Measurements from ENCODE around the gene OTUD1. TPM values are rescaled to one million over a fixed set of nuclear protein-coding genes. Genes with fewer than 3 reads are reported as not detected.
A peak's percentile ranks its signal among the peaks of the same experiment; 100 is the strongest.

Gene OTUD1
- total and polyA plus RNA-seq, 4 donors, result 8.0 to 23.5 (median 15.1) TPM

DNA sequence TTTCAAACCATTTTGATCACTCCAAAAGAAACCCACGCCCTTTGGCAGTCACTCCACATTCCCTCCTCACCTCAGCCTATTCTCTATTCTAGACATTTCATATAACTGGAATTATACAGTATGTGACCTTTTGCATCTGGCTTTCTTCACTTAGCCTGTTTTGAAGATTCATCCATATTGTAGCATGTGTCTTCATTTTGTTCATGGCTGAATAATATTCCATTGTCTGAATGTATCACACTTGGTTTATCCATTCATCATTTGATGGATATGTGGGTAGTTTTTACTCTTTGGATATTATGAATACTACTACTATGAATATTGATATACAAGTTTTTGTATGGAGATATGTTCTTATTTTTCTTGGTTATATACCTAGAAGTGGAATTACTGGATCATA, 3.5 kb upstream of the OTUD1 start:
- no peak for ATAC-seq (ENCODE audit: low FRiP score)
- H3K36me3 ChIP-seq (ENCODE audit: control insufficient read depth in 1 of 2, insufficient read depth in 2 of 2, low read length in 1 of 2), result no peaks in the 10 kb centered on the region
- H3K27me3 ChIP-seq (ENCODE audit: control insufficient read depth in 1 of 2, insufficient read depth in 2 of 2, low read length in 1 of 2), result no peaks in the 10 kb centered on the region
- intact Hi-C loops (cut with DNase I), result no loop called here
- no peak for DNase-seq
- 94 to 95% methylated on average over 1 of the region's 1 CpG for WGBS, 2 donors
- H3K4me1 ChIP-seq (ENCODE audit: control insufficient read depth in 1 of 2, insufficient read depth in 2 of 2, low read length in 2 of 2), result no peaks in the 10 kb centered on the region
- H3K9me3 ChIP-seq (ENCODE audit: control insufficient read depth, low read length), result no peaks in the 10 kb centered on the region
- no peak overlapping the region for H3K4me3 ChIP-seq (ENCODE audit: low read length in 2 of 2)
- H3K27ac ChIP-seq (ENCODE audit: low read depth in 1 of 2, low read length in 2 of 2), result no peak overlapping the region

DNA sequence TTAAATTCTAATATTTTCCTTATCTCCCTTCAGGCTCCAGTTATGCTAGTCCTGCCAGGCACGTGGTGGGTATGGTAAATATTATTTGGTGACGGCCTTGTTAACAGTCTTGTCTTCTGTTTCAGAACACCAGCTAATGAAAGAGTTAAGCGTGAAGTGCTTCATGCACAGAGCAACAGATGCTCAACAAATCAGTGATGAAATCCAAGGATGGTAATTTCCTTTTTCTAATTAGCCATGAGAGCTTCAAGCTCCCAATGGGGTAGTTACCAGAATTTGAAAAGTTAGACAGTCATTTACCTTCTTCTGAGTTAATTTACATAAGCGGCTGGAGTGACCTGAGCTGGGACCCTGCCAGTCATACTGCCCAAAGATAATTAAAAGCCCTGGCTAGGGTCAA, 1.9 kb upstream of the OTUD1 start:
- no peaks in the 10 kb centered on the region for H3K36me3 ChIP-seq (ENCODE audit: control insufficient read depth in 1 of 2, insufficient read depth in 2 of 2, low read length in 1 of 2)
- intact Hi-C loops (cut with DNase I), result no loop called here
- H3K4me1 ChIP-seq (ENCODE audit: control insufficient read depth in 1 of 2, insufficient read depth in 2 of 2, low read length in 2 of 2), result no peaks in the 10 kb centered on the region
- WGBS, 2 donors, result 59 to 64% methylated on average over 4 of the region's 4 CpGs
- no peak overlapping the region for H3K27ac ChIP-seq (ENCODE audit: low read depth in 1 of 2, low read length in 2 of 2)
- no peaks in the 10 kb centered on the region for H3K9me3 ChIP-seq (ENCODE audit: control insufficient read depth, low read length)
- ATAC-seq (ENCODE audit: low FRiP score) (no peak), DNase-seq (no peak)
- no peak overlapping the region for H3K4me3 ChIP-seq (ENCODE audit: low read length in 2 of 2)
- H3K27me3 ChIP-seq (ENCODE audit: control insufficient read depth in 1 of 2, insufficient read depth in 2 of 2, low read length in 1 of 2), result no peaks in the 10 kb centered on the region

DNA sequence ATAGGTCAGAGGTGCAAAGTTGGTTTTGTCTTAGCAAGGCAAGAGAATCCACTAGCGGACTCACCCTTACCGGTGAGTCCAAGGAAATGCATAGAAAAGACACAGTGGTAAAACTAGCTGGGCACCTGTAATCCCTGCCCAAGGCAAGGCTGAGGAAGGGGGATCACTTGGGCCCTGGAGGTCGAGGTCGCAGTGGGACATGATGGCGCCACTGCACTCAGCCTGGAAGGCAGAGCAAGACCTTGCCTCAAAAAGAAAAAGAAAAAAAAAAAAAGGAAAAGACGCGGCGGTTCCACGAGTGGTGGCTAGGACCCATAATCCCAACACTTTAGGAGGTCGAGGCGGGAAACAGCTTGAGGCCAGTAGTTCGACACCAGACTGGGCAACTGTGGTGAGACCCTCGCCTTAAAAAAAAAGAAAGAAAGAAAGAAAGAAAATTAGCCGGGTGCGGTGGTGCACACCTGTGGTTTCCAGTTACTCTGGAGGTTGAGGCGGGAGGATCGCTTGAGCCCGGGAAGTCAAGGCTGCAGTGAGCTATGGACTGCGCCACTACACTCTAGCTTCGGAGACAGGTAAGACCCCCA, 820 bp upstream of the OTUD1 start:
- 97% methylated on average over 20 of the region's 20 CpGs for WGBS, 2 donors
- no peaks in the 10 kb centered on the region for H3K27me3 ChIP-seq (ENCODE audit: control insufficient read depth in 1 of 2, insufficient read depth in 2 of 2, low read length in 1 of 2)
- intact Hi-C loops (cut with DNase I), result no loop called here
- H3K4me3 ChIP-seq (ENCODE audit: low read length in 2 of 2), result no peak overlapping the region
- H3K4me1 ChIP-seq (ENCODE audit: control insufficient read depth in 1 of 2, insufficient read depth in 2 of 2, low read length in 2 of 2), result peaks cover 0 to 3% of the 10 kb centered on the region in 2 donors
- H3K27ac ChIP-seq (ENCODE audit: low read depth in 1 of 2, low read length in 2 of 2), result peak overlapping the region in 1 of 2 donors; percentile 67
- no peaks in the 10 kb centered on the region for H3K9me3 ChIP-seq (ENCODE audit: control insufficient read depth, low read length)
- DNase-seq, result no peak
- no peak for ATAC-seq (ENCODE audit: low FRiP score)
- H3K36me3 ChIP-seq (ENCODE audit: control insufficient read depth in 1 of 2, insufficient read depth in 2 of 2, low read length in 1 of 2), result no peaks in the 10 kb centered on the region

GRCh38 chr10:23439452-23439960, 631 bp downstream of the OTUD1 start:
- Histone ChIP-seq H3K4me1 (ENCODE audit: control insufficient read depth in 1 of 2, insufficient read depth in 2 of 2, low read length in 2 of 2) (peaks cover 0 to 3% of the 10 kb centered on the region in 2 donors), H3K36me3 (ENCODE audit: control insufficient read depth in 1 of 2, insufficient read depth in 2 of 2, low read length in 1 of 2) (no peaks in the 10 kb centered on the region), H3K27ac (ENCODE audit: low read depth in 1 of 2, low read length in 2 of 2) (peak overlapping the region; percentile 72 to 79), H3K27me3 (ENCODE audit: control insufficient read depth in 1 of 2, insufficient read depth in 2 of 2, low read length in 1 of 2) (no peaks in the 10 kb centered on the region), H3K4me3 (ENCODE audit: low read length in 2 of 2) (peak overlapping the region; percentile 97 to 99), H3K9me3 (ENCODE audit: control insufficient read depth, low read length) (no peaks in the 10 kb centered on the region)
- DNase-seq (no peak), ATAC-seq (ENCODE audit: low FRiP score) (no peak)
- intact Hi-C loops (cut with DNase I), result no loop called here
- WGBS, 2 donors, result 0 to 1% methylated on average over 23 to 80 of the region's 80 CpGs

DNA sequence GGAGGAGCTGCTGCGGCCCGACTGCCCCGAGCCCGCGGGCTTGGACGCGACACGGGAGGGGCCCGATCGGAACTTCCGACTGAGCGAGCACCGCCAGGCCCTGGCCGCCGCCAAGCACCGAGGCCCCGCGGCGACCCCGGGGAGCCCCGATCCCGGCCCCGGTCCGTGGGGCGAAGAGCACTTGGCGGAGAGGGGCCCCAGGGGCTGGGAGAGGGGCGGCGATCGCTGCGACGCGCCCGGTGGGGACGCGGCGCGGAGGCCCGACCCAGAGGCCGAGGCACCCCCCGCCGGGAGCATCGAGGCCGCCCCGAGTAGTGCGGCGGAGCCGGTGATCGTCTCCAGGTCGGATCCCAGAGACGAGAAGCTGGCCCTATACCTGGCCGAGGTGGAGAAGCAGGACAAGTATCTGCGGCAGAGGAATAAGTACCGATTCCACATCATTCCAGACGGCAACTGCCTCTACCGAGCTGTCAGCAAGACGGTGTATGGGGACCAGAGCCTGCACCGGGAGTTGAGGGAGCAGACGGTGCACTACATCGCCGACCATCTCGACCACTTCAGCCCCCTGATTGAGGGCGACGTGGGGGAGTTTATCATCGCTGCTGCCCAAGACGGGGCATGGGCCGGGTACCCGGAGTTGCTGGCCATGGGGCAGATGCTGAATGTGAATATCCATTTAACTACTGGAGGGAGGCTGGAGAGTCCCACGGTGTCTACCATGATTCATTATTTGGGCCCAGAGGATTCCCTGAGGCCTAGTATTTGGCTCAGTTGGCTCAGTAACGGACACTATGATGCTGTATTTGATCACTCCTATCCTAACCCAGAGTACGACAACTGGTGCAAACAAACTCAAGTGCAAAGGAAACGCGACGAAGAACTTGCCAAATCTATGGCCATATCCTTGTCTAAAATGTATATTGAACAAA, 1.4 kb downstream of the OTUD1 start:
- no peaks in the 10 kb centered on the region for H3K36me3 ChIP-seq (ENCODE audit: control insufficient read depth in 1 of 2, insufficient read depth in 2 of 2, low read length in 1 of 2)
- intact Hi-C loops (cut with DNase I), result no loop called here
- DNase-seq (peak; percentile 67 to 78), ATAC-seq (ENCODE audit: low FRiP score) (no peak)
- peak overlapping the region; percentile 39 to 79 for H3K27ac ChIP-seq (ENCODE audit: low read depth in 1 of 2, low read length in 2 of 2)
- peak overlapping the region; percentile 97 to 99 for H3K4me3 ChIP-seq (ENCODE audit: low read length in 2 of 2)
- H3K4me1 ChIP-seq (ENCODE audit: control insufficient read depth in 1 of 2, insufficient read depth in 2 of 2, low read length in 2 of 2), result peaks cover 0 to 3% of the 10 kb centered on the region in 2 donors
- WGBS, 2 donors, result 2 to 3% methylated on average over 44 to 73 of the region's 73 CpGs
- no peaks in the 10 kb centered on the region for H3K27me3 ChIP-seq (ENCODE audit: control insufficient read depth in 1 of 2, insufficient read depth in 2 of 2, low read length in 1 of 2)
- no peaks in the 10 kb centered on the region for H3K9me3 ChIP-seq (ENCODE audit: control insufficient read depth, low read length)

DNA sequence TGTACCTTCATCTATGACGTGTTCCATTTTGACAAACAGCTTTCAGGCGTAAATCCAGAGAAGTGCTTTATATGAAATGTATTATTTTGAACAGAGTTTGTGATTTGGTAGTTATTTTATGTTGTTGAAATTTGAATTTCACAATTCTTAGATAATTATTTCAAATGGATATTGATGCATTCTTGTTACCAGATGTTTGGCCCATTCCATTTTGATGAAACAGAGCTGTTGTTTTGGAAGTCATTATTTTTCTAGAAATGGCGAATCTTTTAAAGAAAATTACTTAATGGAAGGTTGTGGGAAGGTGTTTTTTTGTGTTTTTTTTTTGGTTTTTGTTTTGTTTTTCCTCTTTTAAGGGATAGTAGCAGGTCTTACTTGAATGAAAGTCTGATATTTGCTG, 2.4 kb downstream of the OTUD1 start:
- intact Hi-C loops (cut with DNase I), result no loop called here
- WGBS, 2 donors, result 75 to 77% methylated on average over 3 of the region's 3 CpGs
- Histone ChIP-seq H3K4me1 (ENCODE audit: control insufficient read depth in 1 of 2, insufficient read depth in 2 of 2, low read length in 2 of 2) (peaks cover 0 to 3% of the 10 kb centered on the region in 2 donors), H3K27ac (ENCODE audit: low read depth in 1 of 2, low read length in 2 of 2) (no peak overlapping the region), H3K27me3 (ENCODE audit: control insufficient read depth in 1 of 2, insufficient read depth in 2 of 2, low read length in 1 of 2) (no peaks in the 10 kb centered on the region), H3K4me3 (ENCODE audit: low read length in 2 of 2) (peak overlapping the region; percentile 97 to 99), H3K9me3 (ENCODE audit: control insufficient read depth, low read length) (no peaks in the 10 kb centered on the region), H3K36me3 (ENCODE audit: control insufficient read depth in 1 of 2, insufficient read depth in 2 of 2, low read length in 1 of 2) (no peaks in the 10 kb centered on the region)
- DNase-seq (no peak), ATAC-seq (ENCODE audit: low FRiP score) (no peak)

GRCh38 chr10:23442936-23443335, 4.1 kb downstream of the OTUD1 start:
- Histone ChIP-seq H3K4me1 (ENCODE audit: control insufficient read depth in 1 of 2, insufficient read depth in 2 of 2, low read length in 2 of 2) (peaks cover 0 to 3% of the 10 kb centered on the region in 2 donors), H3K36me3 (ENCODE audit: control insufficient read depth in 1 of 2, insufficient read depth in 2 of 2, low read length in 1 of 2) (no peaks in the 10 kb centered on the region), H3K27me3 (ENCODE audit: control insufficient read depth in 1 of 2, insufficient read depth in 2 of 2, low read length in 1 of 2) (no peaks in the 10 kb centered on the region), H3K27ac (ENCODE audit: low read depth in 1 of 2, low read length in 2 of 2) (no peak overlapping the region), H3K4me3 (ENCODE audit: low read length in 2 of 2) (peak overlapping the region in 1 of 2 donors; percentile 23), H3K9me3 (ENCODE audit: control insufficient read depth, low read length) (no peaks in the 10 kb centered on the region)
- DNase-seq (no peak), ATAC-seq (ENCODE audit: low FRiP score) (no peak)
- intact Hi-C loops (cut with DNase I), result no loop called here
- 88 to 89% methylated on average over 2 of the region's 2 CpGs for WGBS, 2 donors

DNA sequence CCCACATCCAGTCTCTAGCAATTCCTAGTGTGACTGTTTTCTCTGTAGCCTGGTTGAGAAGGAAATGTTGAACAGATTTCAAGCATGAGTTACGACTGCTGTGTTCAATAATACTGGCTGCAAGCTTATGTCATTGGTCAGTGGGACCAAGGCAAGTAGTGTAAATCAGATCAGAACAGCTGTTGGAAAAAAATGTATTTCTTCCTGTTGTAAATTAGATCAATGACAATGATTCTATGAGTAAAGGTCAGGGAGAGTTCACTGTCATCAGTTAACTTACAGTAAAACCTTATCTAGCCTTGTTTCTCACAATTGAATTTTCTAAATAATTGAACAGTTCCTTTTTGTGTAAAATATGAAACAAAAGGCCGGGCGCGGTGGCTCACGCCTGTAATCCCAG, 6.7 kb downstream of the OTUD1 start:
- no peaks in the 10 kb centered on the region for H3K27me3 ChIP-seq (ENCODE audit: control insufficient read depth in 1 of 2, insufficient read depth in 2 of 2, low read length in 1 of 2)
- no peaks in the 10 kb centered on the region for H3K36me3 ChIP-seq (ENCODE audit: control insufficient read depth in 1 of 2, insufficient read depth in 2 of 2, low read length in 1 of 2)
- H3K27ac ChIP-seq (ENCODE audit: low read depth in 1 of 2, low read length in 2 of 2), result no peak overlapping the region
- no peak for DNase-seq
- no peak for ATAC-seq (ENCODE audit: low FRiP score)
- H3K4me1 ChIP-seq (ENCODE audit: control insufficient read depth in 1 of 2, insufficient read depth in 2 of 2, low read length in 2 of 2), result peaks cover 0 to 3% of the 10 kb centered on the region in 2 donors
- intact Hi-C loops (cut with DNase I), result no loop called here
- WGBS, 2 donors, result 90 to 92% methylated on average over 5 of the region's 5 CpGs
- no peak overlapping the region for H3K4me3 ChIP-seq (ENCODE audit: low read length in 2 of 2)
- H3K9me3 ChIP-seq (ENCODE audit: control insufficient read depth, low read length), result no peaks in the 10 kb centered on the region

All from aorta (tissue), 5 donors.